Measurements from ENCODE around the gene SLN.

The SLN gene

DNA sequence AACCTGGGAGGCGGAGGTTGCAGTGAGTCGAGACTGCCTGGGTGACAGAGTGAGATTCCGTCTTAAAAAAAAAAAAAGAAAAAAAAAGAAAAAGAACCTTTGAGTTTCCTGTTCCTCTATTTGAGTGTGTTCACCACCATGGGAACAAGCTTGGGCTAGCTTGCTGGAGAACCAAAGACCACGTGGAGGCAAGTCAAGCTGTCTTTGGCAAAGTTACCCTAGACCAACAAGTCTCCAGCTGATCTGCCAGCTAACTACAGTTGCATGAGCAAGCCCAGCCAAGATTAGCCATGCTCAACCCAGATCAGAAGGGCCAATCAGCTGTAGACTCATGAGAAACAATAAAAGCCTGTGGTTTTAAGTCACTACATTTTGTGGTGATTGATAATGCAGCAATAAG is 29.7 kb downstream of the SLN start:
- TF ChIP-seq, protein P1, sequence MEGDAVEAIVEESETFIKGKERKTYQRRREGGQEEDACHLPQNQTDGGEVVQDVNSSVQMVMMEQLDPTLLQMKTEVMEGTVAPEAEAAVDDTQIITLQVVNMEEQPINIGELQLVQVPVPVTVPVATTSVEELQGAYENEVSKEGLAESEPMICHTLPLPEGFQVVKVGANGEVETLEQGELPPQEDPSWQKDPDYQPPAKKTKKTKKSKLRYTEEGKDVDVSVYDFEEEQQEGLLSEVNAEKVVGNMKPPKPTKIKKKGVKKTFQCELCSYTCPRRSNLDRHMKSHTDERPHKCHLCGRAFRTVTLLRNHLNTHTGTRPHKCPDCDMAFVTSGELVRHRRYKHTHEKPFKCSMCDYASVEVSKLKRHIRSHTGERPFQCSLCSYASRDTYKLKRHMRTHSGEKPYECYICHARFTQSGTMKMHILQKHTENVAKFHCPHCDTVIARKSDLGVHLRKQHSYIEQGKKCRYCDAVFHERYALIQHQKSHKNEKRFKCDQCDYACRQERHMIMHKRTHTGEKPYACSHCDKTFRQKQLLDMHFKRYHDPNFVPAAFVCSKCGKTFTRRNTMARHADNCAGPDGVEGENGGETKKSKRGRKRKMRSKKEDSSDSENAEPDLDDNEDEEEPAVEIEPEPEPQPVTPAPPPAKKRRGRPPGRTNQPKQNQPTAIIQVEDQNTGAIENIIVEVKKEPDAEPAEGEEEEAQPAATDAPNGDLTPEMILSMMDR (IDR thresholded peaks at IDR 0.05; ENCODE audit: low read depth, low read length) = no peak
- TF ChIP-seq, protein P2, sequence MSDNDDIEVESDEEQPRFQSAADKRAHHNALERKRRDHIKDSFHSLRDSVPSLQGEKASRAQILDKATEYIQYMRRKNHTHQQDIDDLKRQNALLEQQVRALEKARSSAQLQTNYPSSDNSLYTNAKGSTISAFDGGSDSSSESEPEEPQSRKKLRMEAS (IDR thresholded peaks at IDR 0.05; ENCODE audit: low read depth, low read length) = peak; percentile 9; the same call in 1 of the 2 replicates
- DNase-seq (ENCODE audit: low read depth) = no peak
- H3K4me3 ChIP-seq (ENCODE audit: low read depth, low read length) = no peak overlapping the region

DNA sequence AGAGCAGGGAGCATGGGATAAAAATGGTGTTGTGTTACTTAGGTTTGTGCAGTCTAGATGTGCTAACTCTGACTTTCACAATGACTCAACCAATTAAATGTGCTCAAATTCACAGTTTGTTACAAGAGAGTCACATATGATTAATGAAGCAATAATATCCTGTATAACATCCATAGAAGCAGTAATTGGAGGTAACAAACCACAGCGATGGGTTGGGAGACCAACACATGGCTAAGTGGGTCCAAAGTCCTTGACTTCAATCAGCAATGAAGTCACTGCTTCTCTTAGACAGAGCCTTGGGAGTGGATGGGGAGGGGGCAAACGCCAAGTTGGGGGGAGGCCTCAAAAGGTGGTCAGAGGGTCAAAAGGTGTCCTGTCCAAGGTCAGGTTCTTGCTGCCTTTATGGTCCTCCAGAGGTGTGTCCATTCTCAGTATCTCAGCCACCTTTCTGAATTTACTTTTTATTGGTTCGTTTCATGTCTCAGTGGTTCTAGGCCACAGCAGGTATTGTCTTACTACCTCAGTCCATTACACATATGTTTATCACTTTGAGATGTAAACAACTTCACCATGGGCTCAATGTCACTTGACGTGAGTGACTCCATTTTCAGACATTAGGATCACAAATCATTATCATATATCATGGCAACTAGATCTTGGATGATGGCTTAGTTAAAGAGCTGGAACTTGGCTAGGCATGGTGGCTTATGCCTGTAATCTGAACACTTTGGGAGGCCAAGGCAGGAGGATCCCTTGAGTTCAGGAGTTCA is 32.4 kb downstream of the SLN start:
- no peak for DNase-seq (ENCODE audit: low read depth)
- TF ChIP-seq, protein P1 (IDR thresholded peaks at IDR 0.05; ENCODE audit: low read depth, low read length) = no peak
- TF ChIP-seq MYC (IDR thresholded peaks at IDR 0.05; ENCODE audit: low read depth, low read length) (no peak), POLR2A (IDR thresholded peaks at IDR 0.05; ENCODE audit: extremely low read depth, insufficient read length) (no peak)
- TF ChIP-seq, protein P2 (IDR thresholded peaks at IDR 0.05; ENCODE audit: low read depth, low read length) = no peak
- no peak overlapping the region for H3K4me3 ChIP-seq (ENCODE audit: low read depth, low read length)

DNA sequence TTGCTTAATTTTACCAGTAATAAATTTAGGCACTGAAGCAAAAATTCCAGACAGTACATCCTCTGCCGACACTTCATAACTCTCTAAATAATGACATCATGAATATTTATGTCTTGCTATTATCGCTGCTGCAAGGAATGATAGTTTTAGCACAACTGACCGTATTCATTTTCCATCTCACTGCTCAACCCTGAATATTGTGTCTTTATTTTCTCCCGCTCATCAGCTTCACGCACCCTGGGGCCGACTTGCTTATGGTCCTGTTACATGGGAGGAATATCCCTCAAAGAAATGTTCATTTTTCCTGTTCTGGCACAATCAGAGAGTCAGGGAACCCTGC is 33.3 kb downstream of the SLN start:
- H3K4me3 ChIP-seq (ENCODE audit: low read depth, low read length) = no peak overlapping the region
- TF ChIP-seq MYC (IDR thresholded peaks at IDR 0.05; ENCODE audit: low read depth, low read length) = no peak
- no peak for DNase-seq (ENCODE audit: low read depth)

DNA sequence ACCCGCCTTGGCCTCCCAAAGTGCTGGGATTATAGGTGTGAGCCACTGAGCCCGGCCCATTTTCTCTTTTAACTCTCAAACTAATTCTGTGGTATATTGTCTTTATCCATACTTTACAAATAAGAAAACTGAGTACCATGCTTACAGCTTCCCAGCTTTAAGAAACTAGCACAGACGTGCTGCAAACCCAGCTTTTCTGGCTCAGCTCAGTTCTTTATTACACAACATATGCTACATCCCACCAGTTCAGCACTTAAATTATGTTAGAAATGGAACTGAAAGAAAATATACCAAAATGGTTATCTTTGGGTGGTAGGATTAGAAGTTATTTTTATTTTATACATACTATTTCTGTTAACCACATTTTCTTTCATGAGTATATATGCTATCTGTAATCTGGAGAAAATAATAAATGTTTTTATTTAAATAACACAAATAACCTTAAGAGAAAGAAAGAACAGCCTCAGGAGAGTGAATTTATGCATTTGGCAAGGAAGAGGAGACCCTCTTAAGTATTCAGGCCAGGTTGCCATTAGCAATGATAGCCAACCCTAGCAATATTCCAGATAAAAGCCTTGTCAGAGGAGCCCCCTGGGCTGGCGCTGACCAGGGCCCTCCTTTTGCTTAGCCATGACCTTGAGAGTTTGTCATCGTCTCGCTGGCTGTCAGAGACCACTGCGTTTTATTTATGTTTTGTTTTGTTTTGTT is 33.8 kb downstream of the SLN start:
- DNase-seq (ENCODE audit: low read depth) = no peak
- H3K4me3 ChIP-seq (ENCODE audit: low read depth, low read length) = no peak overlapping the region
- no peak for TF ChIP-seq POLR2A (IDR thresholded peaks at IDR 0.05; ENCODE audit: extremely low read depth, insufficient read length)
- TF ChIP-seq, protein P1 (IDR thresholded peaks at IDR 0.05; ENCODE audit: low read depth, low read length) = no peak

DNA sequence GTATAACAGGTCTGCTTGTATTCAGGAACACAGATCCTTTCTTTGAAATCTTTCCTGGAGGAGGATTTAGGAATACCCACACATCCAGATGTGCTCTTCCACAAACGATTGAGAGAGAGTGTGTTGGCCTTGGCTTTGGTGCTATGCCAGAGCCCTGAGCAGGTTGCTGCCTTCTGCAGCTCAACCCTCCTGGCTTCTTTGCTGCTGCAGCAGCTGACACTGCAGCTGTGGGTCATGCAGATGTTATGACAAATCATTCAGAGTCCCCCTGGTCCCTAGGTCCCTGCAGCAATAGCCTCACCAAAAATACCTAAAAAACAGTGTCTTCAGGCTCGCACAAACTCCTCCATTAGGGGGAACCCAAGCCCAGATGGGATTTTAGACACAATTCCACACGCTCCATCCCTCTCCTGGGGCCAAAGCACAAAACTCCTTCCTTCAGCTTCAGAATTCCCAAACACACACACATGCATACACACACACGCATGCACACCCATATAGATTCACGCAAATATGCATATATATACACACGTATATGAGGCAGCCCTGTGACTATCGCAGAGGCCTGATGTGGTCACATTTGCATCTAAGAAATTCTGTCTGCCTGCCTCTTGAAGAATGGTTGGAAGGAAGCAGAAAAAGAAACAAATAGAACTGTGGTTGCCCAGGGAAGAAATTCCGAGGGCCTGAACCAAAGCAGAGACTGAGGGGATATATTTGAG is 35.4 kb downstream of the SLN start:
- TF ChIP-seq, protein P2 (IDR thresholded peaks at IDR 0.05; ENCODE audit: low read depth, low read length) = no peak
- TF ChIP-seq POLR2A (IDR thresholded peaks at IDR 0.05; ENCODE audit: extremely low read depth, insufficient read length) = no peak
- no peak for TF ChIP-seq MYC (IDR thresholded peaks at IDR 0.05; ENCODE audit: low read depth, low read length)
- TF ChIP-seq, protein P1 (IDR thresholded peaks at IDR 0.05; ENCODE audit: low read depth, low read length) = no peak
- no peak for DNase-seq (ENCODE audit: low read depth)
- no peak overlapping the region for H3K4me3 ChIP-seq (ENCODE audit: low read depth, low read length)

DNA sequence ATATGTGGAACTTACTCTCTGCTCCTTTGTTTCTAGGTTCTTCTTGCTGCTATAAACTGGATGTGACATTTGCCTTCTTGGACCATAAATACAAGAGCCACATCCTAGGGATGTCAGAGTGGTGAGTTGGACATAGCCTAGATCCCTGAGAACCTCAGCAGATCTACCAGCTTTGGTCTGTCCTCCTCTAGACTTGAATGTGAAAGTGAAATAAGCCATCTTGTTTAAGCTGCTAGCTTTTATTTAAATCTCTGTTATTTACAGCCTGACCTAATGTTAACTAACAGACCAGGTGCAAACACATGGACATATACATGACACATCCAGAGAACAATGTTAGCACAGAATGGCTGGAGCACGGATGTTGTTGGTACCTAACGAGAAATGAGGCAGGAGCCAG is 36.0 kb downstream of the SLN start:
- DNase-seq (ENCODE audit: low read depth) = no peak
- no peak overlapping the region for H3K4me3 ChIP-seq (ENCODE audit: low read depth, low read length)
- TF ChIP-seq MYC (IDR thresholded peaks at IDR 0.05; ENCODE audit: low read depth, low read length) (no peak), POLR2A (IDR thresholded peaks at IDR 0.05; ENCODE audit: extremely low read depth, insufficient read length) (no peak)
- TF ChIP-seq, protein P2 (IDR thresholded peaks at IDR 0.05; ENCODE audit: low read depth, low read length) = no peak

All from NB4 (cell line).